ENCODE results near the gene GALNT17.

The GALNT17 gene

DNA sequence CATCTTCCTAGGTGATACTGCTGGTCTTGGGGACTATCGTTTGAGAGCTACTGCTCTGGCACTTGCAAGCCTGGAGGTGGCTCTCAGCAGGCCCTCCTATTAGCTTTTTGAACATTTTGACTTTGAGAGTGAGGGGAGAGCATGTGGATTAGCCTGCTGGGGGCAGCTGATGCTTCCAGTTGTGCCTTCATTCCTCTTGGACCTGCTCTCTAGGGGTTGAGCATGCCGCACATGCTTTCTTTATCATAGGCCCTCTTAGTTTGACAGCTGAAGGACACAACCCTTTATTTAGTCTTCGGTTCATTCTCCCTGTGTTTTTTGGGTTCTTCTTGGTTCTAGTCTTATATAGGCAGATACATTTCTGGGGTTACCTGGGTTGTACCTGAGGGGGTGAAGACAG lies 132.1 kb downstream of the GALNT17 start:
- no peak overlapping the region for H3K9ac ChIP-seq (ENCODE audit: low read length in 5 of 5)
- no peaks in the 10 kb centered on the region for H3K4me1 ChIP-seq (ENCODE audit: control insufficient read depth in 5 of 5, insufficient read depth in 5 of 5, low read length in 5 of 5)
- no peak overlapping the region for H3K4me3 ChIP-seq (ENCODE audit: low read depth in 1 of 5, low read length in 5 of 5)
- no peak overlapping the region for H3K27ac ChIP-seq (ENCODE audit: low read depth, low read length)
- no peaks in the 10 kb centered on the region for H3K27me3 ChIP-seq (ENCODE audit: control insufficient read depth in 5 of 5, insufficient read depth in 4 of 5, low read length in 5 of 5)
- no peaks in the 10 kb centered on the region for H3K36me3 ChIP-seq (ENCODE audit: control insufficient read depth in 5 of 5, insufficient read depth in 5 of 5, low read length in 5 of 5)
- H3K9me3 ChIP-seq (ENCODE audit: control insufficient read depth in 5 of 5, low read length in 5 of 5): peaks cover 3 to 21% (median 7%) of the 10 kb centered on the region in 5 donors

DNA sequence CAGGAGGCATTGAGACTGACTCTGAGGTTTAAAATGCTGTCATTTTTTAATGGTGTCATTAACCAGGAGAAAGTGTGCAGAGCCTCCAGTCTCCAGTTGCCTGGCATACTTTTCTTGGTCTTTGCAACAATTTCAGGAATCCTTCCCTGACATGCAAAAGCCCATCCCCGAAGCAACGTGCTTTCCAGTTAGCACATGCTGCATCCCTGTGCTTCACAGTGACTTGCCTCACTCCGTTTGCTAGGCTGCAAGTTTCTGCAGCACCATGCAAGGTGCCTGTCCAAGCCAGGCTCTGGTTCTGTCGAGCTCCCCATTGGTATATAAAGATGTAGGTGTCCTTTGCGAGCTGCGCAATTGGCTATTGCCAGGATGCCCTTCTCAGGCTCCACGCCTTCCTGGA lies 135.0 kb downstream of the GALNT17 start:
- Histone ChIP-seq H3K27me3 (ENCODE audit: control insufficient read depth in 5 of 5, insufficient read depth in 4 of 5, low read length in 5 of 5) (no peaks in the 10 kb centered on the region), H3K4me3 (ENCODE audit: low read depth in 1 of 5, low read length in 5 of 5) (no peak overlapping the region), H3K4me1 (ENCODE audit: control insufficient read depth in 5 of 5, insufficient read depth in 5 of 5, low read length in 5 of 5) (no peaks in the 10 kb centered on the region), H3K27ac (ENCODE audit: low read depth, low read length) (no peak overlapping the region), H3K36me3 (ENCODE audit: control insufficient read depth in 5 of 5, insufficient read depth in 5 of 5, low read length in 5 of 5) (no peaks in the 10 kb centered on the region), H3K9ac (ENCODE audit: low read length in 5 of 5) (no peak overlapping the region), H3K9me3 (ENCODE audit: control insufficient read depth in 5 of 5, low read length in 5 of 5) (peaks cover 3 to 25% (median 11%) of the 10 kb centered on the region in 5 donors)

DNA sequence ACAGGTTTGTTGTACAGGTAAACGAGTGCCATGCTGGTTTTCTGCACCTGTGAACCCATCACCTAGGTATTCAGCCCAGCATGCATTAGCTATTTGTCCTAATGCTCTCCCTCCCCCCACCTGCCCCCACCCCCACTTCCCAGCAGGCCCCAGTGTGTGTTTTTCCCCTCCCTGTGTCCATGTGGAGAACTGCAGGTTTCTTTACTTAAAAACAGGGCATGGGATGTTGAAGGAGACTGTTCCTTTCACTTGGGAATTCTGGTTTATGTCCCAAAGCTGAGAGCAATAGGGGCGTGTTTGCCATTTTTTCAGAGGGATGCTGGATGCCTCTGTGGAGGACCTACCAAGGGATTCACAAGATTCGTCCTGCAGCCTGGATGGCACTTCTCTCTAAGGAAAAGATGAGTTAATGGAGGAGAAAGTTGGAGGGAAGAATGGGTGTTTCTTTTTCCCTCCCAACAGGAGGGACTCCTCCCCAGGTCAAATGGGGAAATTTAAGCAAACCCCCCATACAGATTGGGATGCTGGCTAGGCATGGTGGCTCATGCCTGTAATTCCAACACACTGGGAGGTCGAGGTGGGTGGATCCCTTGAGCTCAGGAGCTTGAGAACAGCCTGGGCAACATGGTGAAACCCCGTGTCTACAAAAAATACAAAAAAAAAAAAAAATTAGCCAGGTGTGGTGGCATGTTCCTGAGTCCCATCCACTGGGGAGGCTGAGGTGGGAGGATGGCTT lies 136.0 kb downstream of the GALNT17 start:
- Histone ChIP-seq H3K4me1 (ENCODE audit: control insufficient read depth in 5 of 5, insufficient read depth in 5 of 5, low read length in 5 of 5) (no peaks in the 10 kb centered on the region), H3K4me3 (ENCODE audit: low read depth in 1 of 5, low read length in 5 of 5) (no peak overlapping the region), H3K9ac (ENCODE audit: low read length in 5 of 5) (no peak overlapping the region), H3K27me3 (ENCODE audit: control insufficient read depth in 5 of 5, insufficient read depth in 4 of 5, low read length in 5 of 5) (no peaks in the 10 kb centered on the region), H3K27ac (ENCODE audit: low read depth, low read length) (no peak overlapping the region), H3K9me3 (ENCODE audit: control insufficient read depth in 5 of 5, low read length in 5 of 5) (peaks cover 3 to 33% (median 11%) of the 10 kb centered on the region in 5 donors), H3K36me3 (ENCODE audit: control insufficient read depth in 5 of 5, insufficient read depth in 5 of 5, low read length in 5 of 5) (no peaks in the 10 kb centered on the region)

DNA sequence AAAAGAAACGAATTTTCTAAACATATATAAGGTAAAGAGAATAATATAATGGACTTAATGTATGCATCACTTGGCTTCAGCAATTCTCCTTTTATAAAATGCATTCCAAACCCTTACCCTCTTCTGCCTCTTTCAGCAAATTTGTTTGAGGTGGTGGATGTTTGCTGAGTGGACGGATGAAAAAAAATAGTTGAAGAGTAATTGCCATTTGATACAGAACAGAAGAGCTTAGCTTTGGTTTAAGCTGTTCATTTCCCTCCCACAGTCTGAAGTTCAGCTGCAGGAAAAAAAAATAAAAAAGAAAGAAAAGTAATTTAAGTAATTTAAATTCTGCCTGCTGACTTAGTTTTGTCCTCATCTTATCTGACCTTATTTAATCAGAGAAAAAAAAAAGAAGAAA lies 138.6 kb downstream of the GALNT17 start:
- Histone ChIP-seq H3K9me3 (ENCODE audit: control insufficient read depth in 5 of 5, low read length in 5 of 5) (peaks cover 2 to 23% (median 11%) of the 10 kb centered on the region in 5 donors), H3K27ac (ENCODE audit: low read depth, low read length) (no peak overlapping the region), H3K36me3 (ENCODE audit: control insufficient read depth in 5 of 5, insufficient read depth in 5 of 5, low read length in 5 of 5) (no peaks in the 10 kb centered on the region), H3K4me3 (ENCODE audit: low read depth in 1 of 5, low read length in 5 of 5) (no peak overlapping the region), H3K27me3 (ENCODE audit: control insufficient read depth in 5 of 5, insufficient read depth in 4 of 5, low read length in 5 of 5) (no peaks in the 10 kb centered on the region), H3K4me1 (ENCODE audit: control insufficient read depth in 5 of 5, insufficient read depth in 5 of 5, low read length in 5 of 5) (no peaks in the 10 kb centered on the region), H3K9ac (ENCODE audit: low read length in 5 of 5) (no peak overlapping the region)

DNA sequence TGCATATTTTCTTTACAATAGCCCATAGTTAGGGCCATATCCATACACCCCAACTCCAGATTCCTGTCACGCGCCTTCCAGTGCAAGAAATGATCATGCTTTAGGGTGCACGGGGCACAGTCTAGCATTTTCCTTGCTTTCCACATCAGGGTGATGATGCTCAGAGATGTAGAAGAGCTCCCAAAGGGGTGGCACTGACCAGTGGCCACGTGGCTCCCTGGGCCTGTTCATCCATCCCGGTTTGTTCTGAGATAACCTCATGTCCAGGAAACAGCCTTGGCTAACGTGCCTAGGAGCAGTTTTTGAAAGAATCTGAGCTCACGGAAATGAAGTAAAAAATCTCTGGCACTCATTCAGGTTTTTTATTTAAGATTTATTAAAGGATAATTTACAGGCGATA lies 139.3 kb downstream of the GALNT17 start:
- Histone ChIP-seq H3K9me3 (ENCODE audit: control insufficient read depth in 5 of 5, low read length in 5 of 5) (peaks cover 0 to 17% (median 5%) of the 10 kb centered on the region in 5 donors), H3K36me3 (ENCODE audit: control insufficient read depth in 5 of 5, insufficient read depth in 5 of 5, low read length in 5 of 5) (no peaks in the 10 kb centered on the region), H3K4me1 (ENCODE audit: control insufficient read depth in 5 of 5, insufficient read depth in 5 of 5, low read length in 5 of 5) (no peaks in the 10 kb centered on the region), H3K27ac (ENCODE audit: low read depth, low read length) (no peak overlapping the region), H3K27me3 (ENCODE audit: control insufficient read depth in 5 of 5, insufficient read depth in 4 of 5, low read length in 5 of 5) (no peaks in the 10 kb centered on the region), H3K9ac (ENCODE audit: low read length in 5 of 5) (no peak overlapping the region), H3K4me3 (ENCODE audit: low read depth in 1 of 5, low read length in 5 of 5) (no peak overlapping the region)

DNA sequence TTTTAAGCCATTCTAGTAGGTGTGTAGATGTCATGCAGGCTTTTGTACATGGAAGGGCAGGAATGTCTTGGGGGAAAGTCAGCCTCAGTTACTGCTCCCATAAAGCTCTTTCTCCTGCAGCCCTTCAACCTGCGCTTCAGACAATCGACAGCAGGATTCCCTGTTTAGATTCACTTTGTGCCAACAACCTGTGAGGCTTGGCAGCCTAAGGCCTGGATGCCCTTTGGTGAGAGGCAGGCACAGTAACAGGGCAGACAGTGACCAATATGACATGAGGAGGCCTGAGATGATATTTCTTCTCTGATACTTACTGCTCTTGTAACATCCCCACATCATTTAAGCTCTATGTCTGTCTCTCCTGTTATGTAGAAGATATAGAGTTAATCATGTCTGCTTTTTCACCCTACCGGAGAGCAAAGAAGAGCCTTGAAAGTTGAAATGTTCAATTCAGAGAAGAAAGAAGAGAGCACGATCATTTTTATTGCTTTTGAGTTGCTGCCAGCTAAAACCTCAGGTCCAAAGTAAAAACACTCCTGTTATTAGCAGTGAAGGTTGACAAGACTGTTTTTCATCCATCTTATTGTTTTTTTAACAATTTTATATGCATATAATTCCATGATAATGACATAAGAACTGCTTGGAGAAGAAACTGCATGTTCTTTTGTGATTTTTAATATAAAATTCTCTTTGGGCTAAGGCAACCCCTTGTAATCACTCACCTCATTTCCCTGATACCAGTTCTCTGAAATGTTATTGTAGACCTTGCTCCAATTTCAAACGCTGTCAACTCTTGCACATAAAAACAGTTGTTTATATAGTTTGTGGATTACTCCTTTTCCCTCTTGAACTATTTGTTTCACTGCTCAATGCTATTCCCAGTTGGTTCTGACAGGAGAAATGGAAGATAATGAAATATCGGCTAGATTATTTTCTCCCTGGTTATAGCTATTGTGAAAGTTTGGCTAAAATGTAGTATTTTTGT lies 140.9 kb downstream of the GALNT17 start:
- H3K9ac ChIP-seq (ENCODE audit: low read length in 5 of 5): no peak overlapping the region
- no peaks in the 10 kb centered on the region for H3K4me1 ChIP-seq (ENCODE audit: control insufficient read depth in 5 of 5, insufficient read depth in 5 of 5, low read length in 5 of 5)
- H3K27ac ChIP-seq (ENCODE audit: low read depth, low read length): no peak overlapping the region
- H3K36me3 ChIP-seq (ENCODE audit: control insufficient read depth in 5 of 5, insufficient read depth in 5 of 5, low read length in 5 of 5): no peaks in the 10 kb centered on the region
- no peak overlapping the region for H3K4me3 ChIP-seq (ENCODE audit: low read depth in 1 of 5, low read length in 5 of 5)
- H3K27me3 ChIP-seq (ENCODE audit: control insufficient read depth in 5 of 5, insufficient read depth in 4 of 5, low read length in 5 of 5): no peaks in the 10 kb centered on the region
- peaks cover 0 to 12% (median 4%) of the 10 kb centered on the region in 5 donors for H3K9me3 ChIP-seq (ENCODE audit: control insufficient read depth in 5 of 5, low read length in 5 of 5)

DNA sequence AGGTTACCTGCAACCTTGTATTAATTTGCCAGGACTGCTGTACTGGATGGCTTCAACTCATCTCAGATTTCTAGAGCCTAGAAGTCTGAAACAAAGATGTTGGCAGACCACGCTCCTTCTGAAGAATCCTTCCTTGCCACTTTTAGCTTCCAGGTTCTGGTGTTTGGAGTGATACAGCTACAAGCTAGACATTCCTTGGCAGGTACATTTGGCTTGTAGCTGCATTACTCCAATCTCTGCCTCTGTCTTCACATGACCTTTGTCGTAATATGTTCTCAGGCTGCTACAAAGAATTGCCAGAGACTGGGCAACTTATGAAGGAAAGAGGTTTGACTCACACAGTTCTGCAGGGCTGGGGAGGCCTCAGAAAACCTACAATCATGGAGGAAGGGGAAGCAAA lies 146.3 kb downstream of the GALNT17 start:
- no peak overlapping the region for H3K9ac ChIP-seq (ENCODE audit: low read length in 5 of 5)
- no peaks in the 10 kb centered on the region for H3K36me3 ChIP-seq (ENCODE audit: control insufficient read depth in 5 of 5, insufficient read depth in 5 of 5, low read length in 5 of 5)
- H3K4me3 ChIP-seq (ENCODE audit: low read depth in 1 of 5, low read length in 5 of 5): no peak overlapping the region
- H3K4me1 ChIP-seq (ENCODE audit: control insufficient read depth in 5 of 5, insufficient read depth in 5 of 5, low read length in 5 of 5): no peaks in the 10 kb centered on the region
- peaks cover 0 to 7% (median 0%) of the 10 kb centered on the region in 5 donors for H3K9me3 ChIP-seq (ENCODE audit: control insufficient read depth in 5 of 5, low read length in 5 of 5)
- no peaks in the 10 kb centered on the region for H3K27me3 ChIP-seq (ENCODE audit: control insufficient read depth in 5 of 5, insufficient read depth in 4 of 5, low read length in 5 of 5)
- H3K27ac ChIP-seq (ENCODE audit: low read depth, low read length): no peak overlapping the region

DNA sequence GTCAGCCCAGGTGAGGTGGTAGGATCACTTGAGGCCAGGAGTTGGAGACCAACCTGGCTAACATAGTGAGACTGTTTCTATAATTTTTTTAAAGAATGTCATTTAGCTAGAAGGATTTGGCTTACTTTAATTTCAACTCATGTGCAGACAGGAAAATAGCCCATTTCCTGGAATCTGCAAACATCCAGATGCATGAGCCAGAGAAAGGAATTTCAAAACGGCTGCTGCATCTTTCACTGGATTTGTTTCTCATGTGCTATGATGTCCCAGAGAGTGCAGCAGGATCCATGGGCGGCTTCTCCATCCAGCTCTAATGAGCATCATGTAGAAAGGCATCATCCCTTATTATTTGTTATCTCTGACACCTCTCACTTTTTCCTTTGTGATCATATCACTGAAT lies 149.3 kb downstream of the GALNT17 start:
- no peaks in the 10 kb centered on the region for H3K4me1 ChIP-seq (ENCODE audit: control insufficient read depth in 5 of 5, insufficient read depth in 5 of 5, low read length in 5 of 5)
- no peaks in the 10 kb centered on the region for H3K36me3 ChIP-seq (ENCODE audit: control insufficient read depth in 5 of 5, insufficient read depth in 5 of 5, low read length in 5 of 5)
- no peak overlapping the region for H3K4me3 ChIP-seq (ENCODE audit: low read depth in 1 of 5, low read length in 5 of 5)
- no peak overlapping the region for H3K27ac ChIP-seq (ENCODE audit: low read depth, low read length)
- H3K27me3 ChIP-seq (ENCODE audit: control insufficient read depth in 5 of 5, insufficient read depth in 4 of 5, low read length in 5 of 5): no peaks in the 10 kb centered on the region
- H3K9ac ChIP-seq (ENCODE audit: low read length in 5 of 5): no peak overlapping the region
- H3K9me3 ChIP-seq (ENCODE audit: control insufficient read depth in 5 of 5, low read length in 5 of 5): peaks cover 0 to 3% (median 0%) of the 10 kb centered on the region in 5 donors

DNA sequence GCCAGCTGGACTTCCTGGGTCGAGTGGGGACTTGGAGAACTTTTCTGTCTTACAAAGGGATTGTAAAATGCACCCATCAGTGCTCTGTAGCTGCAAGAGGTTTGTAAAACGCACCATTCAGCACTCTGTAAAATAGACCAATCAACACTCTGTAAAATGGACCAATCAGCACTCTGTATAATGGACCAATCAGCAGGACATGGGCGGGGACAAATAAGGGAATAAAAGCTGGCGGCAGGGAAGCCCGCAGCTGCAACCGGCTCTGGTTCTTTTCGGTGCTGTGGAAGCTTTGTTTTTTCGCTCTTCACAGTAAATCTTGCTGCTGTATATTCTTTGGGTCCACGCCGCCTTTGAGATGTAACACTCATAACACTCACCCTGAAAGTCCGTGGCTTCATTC lies 151.9 kb downstream of the GALNT17 start:
- H3K9ac ChIP-seq (ENCODE audit: low read length in 5 of 5): no peak overlapping the region
- H3K4me1 ChIP-seq (ENCODE audit: control insufficient read depth in 5 of 5, insufficient read depth in 5 of 5, low read length in 5 of 5): no peaks in the 10 kb centered on the region
- no peaks in the 10 kb centered on the region for H3K36me3 ChIP-seq (ENCODE audit: control insufficient read depth in 5 of 5, insufficient read depth in 5 of 5, low read length in 5 of 5)
- H3K4me3 ChIP-seq (ENCODE audit: low read depth in 1 of 5, low read length in 5 of 5): no peak overlapping the region
- H3K27ac ChIP-seq (ENCODE audit: low read depth, low read length): no peak overlapping the region
- peaks cover 0 to 3% (median 0%) of the 10 kb centered on the region in 5 donors for H3K9me3 ChIP-seq (ENCODE audit: control insufficient read depth in 5 of 5, low read length in 5 of 5)
- no peaks in the 10 kb centered on the region for H3K27me3 ChIP-seq (ENCODE audit: control insufficient read depth in 5 of 5, insufficient read depth in 4 of 5, low read length in 5 of 5)

DNA sequence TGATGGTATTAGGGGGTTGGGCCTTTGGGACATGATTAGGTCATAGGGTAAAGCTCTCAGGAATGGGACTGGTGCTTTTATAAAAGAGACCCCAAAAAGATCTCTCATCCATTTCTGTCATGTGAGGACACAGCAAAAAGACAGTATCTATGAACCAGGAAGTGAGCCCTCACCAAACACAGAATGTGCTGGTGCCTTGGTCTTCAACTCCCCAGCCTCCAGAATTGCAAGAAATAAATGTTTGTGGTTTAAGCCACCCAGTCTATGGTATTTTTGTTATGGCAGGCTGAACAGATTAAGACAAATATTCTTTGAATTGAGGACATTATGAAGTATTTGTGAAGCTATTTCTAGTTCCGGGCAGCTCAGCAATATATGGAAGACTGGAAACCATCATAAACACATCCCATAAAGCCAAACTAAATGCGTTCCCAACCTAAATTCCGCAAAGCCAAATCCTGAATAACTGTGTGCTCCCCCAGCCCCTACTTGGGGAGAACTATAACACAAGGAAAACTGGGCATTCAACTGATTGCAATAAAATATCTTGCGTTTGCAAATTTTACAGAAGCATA lies 153.7 kb downstream of the GALNT17 start:
- Histone ChIP-seq H3K9ac (ENCODE audit: low read length in 5 of 5) (no peak overlapping the region), H3K4me3 (ENCODE audit: low read depth in 1 of 5, low read length in 5 of 5) (no peak overlapping the region), H3K36me3 (ENCODE audit: control insufficient read depth in 5 of 5, insufficient read depth in 5 of 5, low read length in 5 of 5) (no peaks in the 10 kb centered on the region), H3K27ac (ENCODE audit: low read depth, low read length) (no peak overlapping the region), H3K9me3 (ENCODE audit: control insufficient read depth in 5 of 5, low read length in 5 of 5) (no peaks in the 10 kb centered on the region), H3K4me1 (ENCODE audit: control insufficient read depth in 5 of 5, insufficient read depth in 5 of 5, low read length in 5 of 5) (no peaks in the 10 kb centered on the region), H3K27me3 (ENCODE audit: control insufficient read depth in 5 of 5, insufficient read depth in 4 of 5, low read length in 5 of 5) (no peaks in the 10 kb centered on the region)

Measured in subcutaneous abdominal adipose tissue (tissue), 5 donors.